GM19324 (cell line): ENCODE results near the gene L1CAM.

Experiments used
- ATAC-seq: cut with Tn5 transposase; IDR thresholded peaks from one replicate; pipeline ENCODE4 v1.9.1; 2021; ENCODE audit warnings: mild to moderate bottlenecking, moderate library complexity; ENCODE audit not compliant: unreplicated experiment, low FRiP score

L1CAM gene

GRCh38 chrX:153812220-153812619 lies 73.8 kb downstream of the L1CAM start:
- no peak for ATAC-seq
